GM12865 (cell line): ENCODE measurements around the gene NEK1.
A peak's percentile ranks its signal among the peaks of the same experiment; 100 is the strongest.

Source experiments
- DNase-seq: peaks from one replicate; pipeline ENCODE4 v3.0.0; 2010; ENCODE audit warnings: low read depth
- H3K4me3 ChIP-seq: 2 replicates; pipeline ENCODE4 v1.5.1; 2011; ENCODE audit warnings: mild to moderate bottlenecking, low read depth, low read length, control low read depth
- TF ChIP-seq, protein P1 (sequence below): IDR thresholded peaks from 2 replicates; pipeline ENCODE4 v1.5.1; 2011; ENCODE audit warnings: low read length, control low read depth, low read depth, inconsistent platforms; ENCODE audit not compliant: insufficient read depth; ENCODE audit errors: missing control alignments

Gene NEK1

DNA sequence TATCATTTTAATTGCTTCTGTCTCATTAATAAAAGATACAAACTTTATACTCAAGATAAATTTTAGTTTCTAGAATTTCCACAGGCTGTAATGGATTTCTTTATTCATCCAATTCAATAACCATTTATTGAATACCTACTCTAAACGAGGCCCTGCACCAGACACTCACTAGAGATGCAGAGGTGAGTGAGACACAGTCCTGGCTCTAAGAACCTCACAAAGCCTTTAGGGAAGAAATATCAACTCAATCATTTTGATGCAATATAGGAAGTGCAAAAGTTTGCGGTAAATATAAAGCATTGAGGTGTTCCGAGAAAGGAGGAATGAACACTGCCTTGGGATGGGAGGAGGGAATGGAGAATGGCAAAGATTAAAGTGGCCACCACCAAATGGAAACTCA is 260.0 kb downstream of the NEK1 start:
- TF ChIP-seq, protein P1, sequence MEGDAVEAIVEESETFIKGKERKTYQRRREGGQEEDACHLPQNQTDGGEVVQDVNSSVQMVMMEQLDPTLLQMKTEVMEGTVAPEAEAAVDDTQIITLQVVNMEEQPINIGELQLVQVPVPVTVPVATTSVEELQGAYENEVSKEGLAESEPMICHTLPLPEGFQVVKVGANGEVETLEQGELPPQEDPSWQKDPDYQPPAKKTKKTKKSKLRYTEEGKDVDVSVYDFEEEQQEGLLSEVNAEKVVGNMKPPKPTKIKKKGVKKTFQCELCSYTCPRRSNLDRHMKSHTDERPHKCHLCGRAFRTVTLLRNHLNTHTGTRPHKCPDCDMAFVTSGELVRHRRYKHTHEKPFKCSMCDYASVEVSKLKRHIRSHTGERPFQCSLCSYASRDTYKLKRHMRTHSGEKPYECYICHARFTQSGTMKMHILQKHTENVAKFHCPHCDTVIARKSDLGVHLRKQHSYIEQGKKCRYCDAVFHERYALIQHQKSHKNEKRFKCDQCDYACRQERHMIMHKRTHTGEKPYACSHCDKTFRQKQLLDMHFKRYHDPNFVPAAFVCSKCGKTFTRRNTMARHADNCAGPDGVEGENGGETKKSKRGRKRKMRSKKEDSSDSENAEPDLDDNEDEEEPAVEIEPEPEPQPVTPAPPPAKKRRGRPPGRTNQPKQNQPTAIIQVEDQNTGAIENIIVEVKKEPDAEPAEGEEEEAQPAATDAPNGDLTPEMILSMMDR = no peak
- DNase-seq = no peak
- no peak overlapping the region for H3K4me3 ChIP-seq

DNA sequence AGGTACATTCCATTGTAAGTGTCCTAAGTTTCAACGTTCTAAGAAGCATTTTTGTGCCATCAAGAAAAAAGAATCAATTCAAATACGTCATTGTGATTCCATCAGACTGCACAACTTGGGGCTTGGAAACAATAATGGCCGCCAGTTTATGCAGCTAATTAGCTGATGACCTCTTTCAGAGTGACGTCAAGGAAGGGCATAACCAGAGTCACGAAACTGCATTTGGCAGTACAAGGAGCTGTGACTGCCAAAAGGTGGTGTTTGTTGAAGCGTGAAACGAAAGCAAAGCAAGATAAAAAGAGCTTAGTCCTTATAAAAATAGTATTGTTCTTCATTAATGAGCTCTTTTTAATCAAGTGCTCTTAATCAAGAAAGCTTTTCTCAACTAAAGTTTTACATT is 260.5 kb downstream of the NEK1 start:
- no peak overlapping the region for H3K4me3 ChIP-seq
- TF ChIP-seq, protein P1 = no peak
- DNase-seq = peak; percentile 13

DNA sequence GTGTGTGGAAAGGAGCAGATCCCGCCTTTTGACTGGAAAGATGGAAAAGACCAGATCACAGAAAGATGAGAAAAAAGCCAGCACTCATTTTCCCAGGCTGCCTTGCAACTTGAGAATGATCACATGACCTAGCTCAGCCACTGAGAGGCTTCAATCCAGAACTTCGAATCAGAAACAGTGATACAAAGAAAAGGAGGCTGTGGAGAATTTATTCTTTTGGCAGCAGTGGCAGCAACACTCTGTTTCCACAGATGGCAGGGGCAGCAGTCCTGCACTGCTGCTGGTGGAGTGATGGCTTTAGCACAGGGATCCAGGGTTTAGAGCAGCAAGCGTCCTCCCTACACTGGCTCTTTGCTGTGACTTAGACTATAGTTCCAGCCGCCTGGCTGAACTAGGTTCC is 263.8 kb downstream of the NEK1 start:
- no peak overlapping the region for H3K4me3 ChIP-seq
- DNase-seq = no peak
- TF ChIP-seq, protein P1 = no peak

DNA sequence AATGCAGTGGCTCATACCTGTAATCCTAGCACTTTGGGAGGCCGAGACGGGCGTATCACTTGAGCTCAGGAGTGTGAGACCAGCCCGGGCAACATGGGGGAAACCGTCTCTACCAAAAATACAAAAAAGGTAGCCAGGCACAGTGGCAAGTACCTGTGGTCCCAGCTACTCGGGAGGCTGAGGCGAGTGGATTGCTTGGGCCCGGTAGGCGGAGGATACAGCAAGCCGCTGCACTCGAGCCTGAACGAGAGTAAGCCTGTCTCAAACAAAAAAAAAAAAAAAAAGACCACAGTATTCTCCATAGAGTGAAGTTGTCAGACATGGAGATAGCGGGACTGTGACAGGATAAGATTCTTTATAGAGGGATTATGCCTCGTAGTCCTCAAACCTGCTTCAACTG is 265.5 kb downstream of the NEK1 start:
- TF ChIP-seq, protein P1 = no peak
- H3K4me3 ChIP-seq = no peak overlapping the region
- no peak for DNase-seq

DNA sequence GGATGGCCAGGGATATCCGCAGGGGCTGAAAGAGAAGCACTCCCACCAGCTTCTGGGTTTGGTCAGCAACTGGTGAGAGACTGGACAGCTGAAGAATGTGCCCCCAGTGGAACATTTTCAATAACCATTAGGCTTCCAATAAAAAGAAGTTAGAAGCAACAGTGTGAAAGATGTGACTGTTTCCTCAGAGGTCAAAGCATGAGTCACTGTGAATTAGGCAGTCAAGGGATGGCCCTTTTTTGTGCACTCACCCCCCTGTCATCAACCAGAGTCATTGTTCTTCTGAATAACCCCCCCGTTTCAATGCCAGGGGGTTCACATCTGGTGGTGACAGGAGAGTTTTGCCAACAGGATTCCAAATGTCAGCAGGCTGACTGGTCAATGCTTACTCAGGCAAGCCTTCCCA is 267.1 kb downstream of the NEK1 start:
- no peak for DNase-seq
- H3K4me3 ChIP-seq = no peak overlapping the region
- TF ChIP-seq, protein P1 = no peak
